IMR-90 (cell line): ENCODE measurements around the gene DNAJC19. TPM values are rescaled to one million over a fixed set of nuclear protein-coding genes. Genes with fewer than 3 reads are reported as not detected.
"Not testable (repeated sequence)": the region's sequence is repeated elsewhere in the genome, so short reads cannot be mapped to it uniquely, and the experiment has no call there.

Experiments
- ATAC-seq: fragments of 200-7000 bp; cut with Tn5 transposase; 2 replicates; pipeline ENCODE4 v1.9.1; 2020; ENCODE audit warnings: low read depth, mild to moderate bottlenecking, moderate library complexity
- BruUV-seq: library from RNA; stranded (reverse); fragments of 400-500 nt; replicated peaks from 2 replicates; lab custom pipeline; 2021; lab: Mats Ljungman, UMichigan
- CTCF ChIA-PET: fragments of 300-600 bp; formaldehyde crosslinking; extraction: SDS; loops from one replicate; lab custom pipeline; 2021; ENCODE audit warnings: antibody characterized with exemption; lab: Yijun Ruan, JAX
- POLR2A ChIA-PET: fragments of 300-600 bp; sonication (Branson Sonifier 250); formaldehyde crosslinking; loops from one replicate; lab custom pipeline; 2022; ENCODE audit warnings: antibody characterized with exemption; ENCODE audit not compliant: unreplicated experiment; lab: Charles Lee
- DNase-seq: peaks from one replicate; pipeline ENCODE4 v3.0.0; 2013
- H2AFZ ChIP-seq: replicated peaks from 2 replicates; pipeline ENCODE3; 2013; ENCODE audit warnings: low read length, mild to moderate bottlenecking; ENCODE audit not compliant: poor library complexity
- H2AK5ac ChIP-seq: 2 replicates; pipeline ENCODE4 v1.6.1; 2013; ENCODE audit warnings: low read depth, low read length, inconsistent platforms
- H2AK9ac ChIP-seq: replicated peaks from 2 replicates; pipeline ENCODE3; 2013; ENCODE audit warnings: mild to moderate bottlenecking, low read depth, low read length, moderate library complexity; ENCODE audit not compliant: poor library complexity
- H2BK120ac ChIP-seq: 2 replicates; pipeline ENCODE4 v1.6.1; 2013; ENCODE audit warnings: low read depth, low read length, inconsistent platforms
- H2BK15ac ChIP-seq: 3 replicates; pipeline ENCODE4 v1.6.1; 2013; ENCODE audit warnings: low read depth, low read length, inconsistent platforms
- H2BK20ac ChIP-seq: 2 replicates; pipeline ENCODE4 v1.6.1; 2013; ENCODE audit warnings: low read depth, mild to moderate bottlenecking, inconsistent platforms, low read length, moderate library complexity
- H2BK5ac ChIP-seq: 2 replicates; pipeline ENCODE4 v1.6.1; 2013; ENCODE audit warnings: mild to moderate bottlenecking, low read depth, low read length, inconsistent platforms; ENCODE audit not compliant: poor library complexity, severe bottlenecking
- H3K14ac ChIP-seq: replicated peaks from 2 replicates; pipeline ENCODE4 v1.6.1; 2013; ENCODE audit warnings: low read depth, low read length, inconsistent platforms
- H3K18ac ChIP-seq: 2 replicates; pipeline ENCODE4 v1.6.1; 2013; ENCODE audit warnings: low read depth, low read length, control low read depth
- H3K23ac ChIP-seq: 2 replicates; pipeline ENCODE4 v1.6.1; 2013; ENCODE audit warnings: low read depth, low read length, inconsistent platforms
- H3K27ac ChIP-seq: 2 replicates; pipeline ENCODE4 v1.5.1; 2013; ENCODE audit warnings: mild to moderate bottlenecking, control low read depth, low read length; ENCODE audit not compliant: insufficient read depth
- H3K27me3 ChIP-seq: 2 replicates; pipeline ENCODE4 v1.6.1; 2013; ENCODE audit warnings: low read length; ENCODE audit not compliant: control insufficient read depth, insufficient read depth
- H3K36me3 ChIP-seq: 2 replicates; pipeline ENCODE4 v1.6.1; 2013; ENCODE audit warnings: low read length, mixed read lengths; ENCODE audit not compliant: control insufficient read depth, insufficient read depth
- H3K4ac ChIP-seq: 2 replicates; pipeline ENCODE4 v1.6.1; 2013; ENCODE audit warnings: low read depth, low read length, inconsistent platforms
- H3K4me1 ChIP-seq: 2 replicates; pipeline ENCODE4 v1.6.1; 2013; ENCODE audit warnings: low read length, mixed read lengths; ENCODE audit not compliant: control insufficient read depth, insufficient read depth
- H3K4me2 ChIP-seq: 2 replicates; pipeline ENCODE4 v1.6.1; 2013; ENCODE audit warnings: low read depth, mild to moderate bottlenecking, control low read depth, low read length, moderate library complexity
- H3K4me3 ChIP-seq: 2 replicates; pipeline ENCODE4 v1.5.1; 2013; ENCODE audit warnings: low read depth, mild to moderate bottlenecking, control low read depth, low read length, moderate library complexity; ENCODE audit not compliant: insufficient read depth
- H3K56ac ChIP-seq: 2 replicates; pipeline ENCODE4 v1.6.1; 2013; ENCODE audit warnings: low read length, inconsistent platforms; ENCODE audit not compliant: insufficient read depth; ENCODE audit errors: extremely low read depth
- H3K79me1 ChIP-seq, 2 experiments: 2 replicates each; pipeline ENCODE4 v1.6.1; 2013; ENCODE audit warnings: low read length in 2 of 2, inconsistent platforms in 1 of 2, low read depth in 1 of 2
- H3K9ac ChIP-seq: 2 replicates; pipeline ENCODE4 v1.6.1; 2013; ENCODE audit warnings: low read depth, low read length, control low read depth
- H3K9me1 ChIP-seq: 2 replicates; pipeline ENCODE4 v1.6.1; 2013; ENCODE audit warnings: low read length, inconsistent platforms; ENCODE audit not compliant: insufficient read depth
- H3K9me3 ChIP-seq: 2 replicates; pipeline ENCODE4 v1.6.1; 2013; ENCODE audit warnings: low read length; ENCODE audit not compliant: control insufficient read depth, insufficient read depth
- H4K20me1 ChIP-seq: 2 replicates; pipeline ENCODE4 v1.6.1; 2013; ENCODE audit warnings: low read length, inconsistent platforms; ENCODE audit not compliant: insufficient read depth
- H4K5ac ChIP-seq: 2 replicates; pipeline ENCODE4 v1.6.1; 2013; ENCODE audit warnings: mild to moderate bottlenecking, low read depth, low read length, control low read depth
- H4K8ac ChIP-seq, 2 experiments: 2 replicates each; pipeline ENCODE4 v1.6.1; 2013; ENCODE audit warnings: low read depth in 2 of 2, low read length in 2 of 2, control low read depth in 1 of 2, inconsistent platforms in 1 of 2
- H4K91ac ChIP-seq: 2 replicates; pipeline ENCODE4 v1.6.1; 2013; ENCODE audit warnings: low read depth, low read length, inconsistent platforms; ENCODE audit not compliant: insufficient read depth
- BHLHE40 ChIP-seq: fragments of 150-350 bp; IDR thresholded peaks from 2 replicates; pipeline ENCODE4 v1.6.1; 2016; ENCODE audit warnings: mild to moderate bottlenecking, low read depth, low read length
- FOS ChIP-seq: fragments of 150-350 bp; IDR thresholded peaks from 2 replicates; pipeline ENCODE4 v1.6.1; 2016; ENCODE audit warnings: low read depth, low read length
- WGBS, 2 experiments: methylation state at CpG; one replicate each; pipeline versions ENCODE4 v1.1.5 to v1.1.7; 2013; ENCODE audit warnings: missing lambda C conversion rate in 2 of 2; ENCODE audit not compliant: insufficient read length in 1 of 2; ENCODE audit errors: extremely low coverage in 2 of 2; 5-methylcytosine and 5-hydroxymethylcytosine counted together
- dilution Hi-C: fragments of 300-500 bp; cut with HindIII; formaldehyde crosslinking; loops from one replicate; pipeline ENCODE4 v1.14.3; 2018; ENCODE audit warnings: low sequenced_read_pairs; ENCODE audit not compliant: unreplicated experiment
- in situ Hi-C: fragments of 300-500 bp; cut with MboI; formaldehyde crosslinking; loops from 3 replicates; pipeline ENCODE4 v1.14.3; 2019; ENCODE audit warnings: low sequenced_read_pairs, inconsistent platforms, mixed read lengths
- intact Hi-C: fragments of 100-400 bp; cut with micrococcal nuclease; formaldehyde crosslinking; loops from 2 replicates; pipeline ENCODE4 v1.10.0; 2022
- polyA plus RNA-seq, 3 experiments: library from polyadenylated mRNA; depleted of rRNA; stranded (reverse); fragments of >200 nt; gene quantifications; 2 replicates each; pipeline ENCODE4 v1.2.3, GENCODE V29; 2012; ENCODE audit warnings: low replicate concordance in 1 of 3
- total RNA-seq: library from RNA; depleted of rRNA; stranded (reverse); fragments of >200 nt; gene quantifications from 2 replicates; pipeline ENCODE4 v1.2.3, GENCODE V29; 2012
- TF ChIP-seq, protein P1 (sequence below): fragments of 150-350 bp; IDR thresholded peaks from 2 replicates; pipeline ENCODE4 v1.6.1; 2017; ENCODE audit warnings: mild to moderate bottlenecking, antibody characterized with exemption, low read length, low read depth

Gene DNAJC19
- total and polyA plus RNA-seq, 2 of the 4 experiments (the other 2 are of a cell fraction), result 16.0 to 39.4 TPM

DNA sequence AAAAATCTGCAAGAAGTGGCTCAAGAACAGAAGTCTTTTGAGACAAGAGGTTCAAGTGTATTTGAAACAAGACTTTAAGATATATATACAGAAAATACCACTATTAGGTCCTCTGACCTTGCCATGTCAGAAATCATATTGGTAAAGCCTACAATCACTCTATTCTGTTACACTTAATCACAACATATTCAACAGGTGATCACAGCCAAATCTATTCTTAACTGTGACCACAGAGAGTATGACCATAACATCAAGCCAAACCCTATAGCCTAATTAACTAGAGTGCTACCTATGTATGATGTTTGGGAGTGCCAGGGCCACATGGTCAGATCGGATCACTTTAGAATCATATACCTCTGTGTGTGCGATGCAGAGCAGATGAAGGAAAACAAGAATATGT lies 2.2 kb downstream of the DNAJC19 start:
- Histone ChIP-seq H4K8ac (no peak overlapping the region), H3K27ac (no peak overlapping the region), H3K4me1 (no peaks in the 10 kb centered on the region), H3K56ac (no peak overlapping the region), H3K9me3 (no peaks in the 10 kb centered on the region), H2BK5ac (no peak overlapping the region), H2BK15ac (no peak overlapping the region), H3K27me3 (no peaks in the 10 kb centered on the region), H2AK5ac (no peak overlapping the region), H4K91ac (no peak overlapping the region), H3K79me1 (peaks cover 8 to 12% of the 10 kb centered on the region in 2 experiments), H3K36me3 (peaks cover 6% of the 10 kb centered on the region), H2AFZ (no peak overlapping the region), H2BK120ac (no peak overlapping the region), H3K4ac (no peak overlapping the region), H3K23ac (no peak overlapping the region), H3K14ac (no peak overlapping the region), H3K4me3 (no peak overlapping the region), H3K4me2 (no peak overlapping the region), H2AK9ac (no peak overlapping the region), H3K18ac (no peak overlapping the region), H3K9ac (no peak overlapping the region), H4K5ac (no peak overlapping the region), H3K9me1 (no peaks in the 10 kb centered on the region), H2BK20ac (no peak overlapping the region), H4K20me1 (no peaks in the 10 kb centered on the region)
- no TSS peak for BruUV-seq
- WGBS, 2 experiments, result no CpG with 5 or more reads among the region's 2 CpGs
- in situ Hi-C loops (no loop called here), dilution Hi-C loops (no loop called here), intact Hi-C loops (loop anchor here (10.0 kb wide), 1 partner anchor 1697 kb away; no protein-coding TSS in a partner anchor)
- no peak for TF ChIP-seq FOS
- TF ChIP-seq, protein P1, sequence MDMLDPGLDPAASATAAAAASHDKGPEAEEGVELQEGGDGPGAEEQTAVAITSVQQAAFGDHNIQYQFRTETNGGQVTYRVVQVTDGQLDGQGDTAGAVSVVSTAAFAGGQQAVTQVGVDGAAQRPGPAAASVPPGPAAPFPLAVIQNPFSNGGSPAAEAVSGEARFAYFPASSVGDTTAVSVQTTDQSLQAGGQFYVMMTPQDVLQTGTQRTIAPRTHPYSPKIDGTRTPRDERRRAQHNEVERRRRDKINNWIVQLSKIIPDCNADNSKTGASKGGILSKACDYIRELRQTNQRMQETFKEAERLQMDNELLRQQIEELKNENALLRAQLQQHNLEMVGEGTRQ, result no peak
- no peak for TF ChIP-seq BHLHE40
- no peak for DNase-seq
- ChIA-PET CTCF (no interaction called here), POLR2A (no interaction called here)
- no peak for ATAC-seq

DNA sequence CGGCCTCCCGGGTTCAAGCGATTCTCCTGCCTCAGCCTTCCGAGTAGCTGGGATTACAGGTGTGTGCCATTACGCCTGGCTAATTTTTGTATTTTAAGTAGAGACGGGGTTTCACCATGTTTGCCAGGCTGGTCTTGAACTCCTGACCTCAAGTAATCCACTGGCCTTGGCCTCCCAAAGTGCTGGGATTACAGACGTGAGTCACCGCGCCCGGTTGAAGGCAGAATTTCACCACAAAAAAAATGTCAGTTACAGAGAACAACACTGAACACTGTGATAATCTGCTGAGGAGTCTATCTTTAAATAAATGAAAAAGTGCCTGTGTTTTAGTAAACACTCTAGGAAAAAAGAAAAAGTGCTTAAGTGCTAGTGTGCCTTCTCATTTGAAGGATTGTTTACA lies 3.2 kb downstream of the DNAJC19 start:
- H3K4me1 ChIP-seq, POLR2A ChIA-PET, H2BK15ac ChIP-seq, H3K56ac ChIP-seq, H4K91ac ChIP-seq, H4K8ac ChIP-seq, H3K4me3 ChIP-seq, DNase-seq, H2AFZ ChIP-seq, H3K4ac ChIP-seq, H3K23ac ChIP-seq, H3K27me3 ChIP-seq, H2AK5ac ChIP-seq, H3K27ac ChIP-seq, H3K9me1 ChIP-seq, H3K9ac ChIP-seq, H2BK20ac ChIP-seq, in situ Hi-C loops, H3K4me2 ChIP-seq, H3K36me3 ChIP-seq, CTCF ChIA-PET, H2BK120ac ChIP-seq, BruUV-seq, ATAC-seq, H3K14ac ChIP-seq, H4K20me1 ChIP-seq, dilution Hi-C loops, H2BK5ac ChIP-seq, H3K18ac ChIP-seq, H4K5ac ChIP-seq, H2AK9ac ChIP-seq, H3K9me3 ChIP-seq: not testable (repeated sequence)
- intact Hi-C loops, result loop anchor here (10.0 kb wide), 1 partner anchor 1698 kb away; no protein-coding TSS in a partner anchor
- WGBS, 2 experiments, result no CpG with 5 or more reads among the region's 10 CpGs
- H3K79me1 ChIP-seq, result peaks cover 8 to 12% of the 10 kb centered on the region in 2 experiments
